A549 treated with ZK216348 at 1 μM for 4 hours (cell line): ENCODE data around the gene C20orf96. TPM values are rescaled to one million over a fixed set of nuclear protein-coding genes. Genes with fewer than 3 reads are reported as not detected.

Experiments used
- total RNA-seq: library from RNA; stranded (reverse); fragments of 200-300 nt; extraction: Qiagen RNA extraction; gene quantifications from 5 replicates; pipeline ENCODE4 v1.2.3, GENCODE V29; 2022; ENCODE audit warnings: low read depth

Gene C20orf96
- 9.9 to 12.6 TPM (median 11.5 TPM) in 5 replicates for total RNA-seq

GRCh38 chr20:290084-290831, at the start of gene C20orf96:
TSS of gene C20orf96 (minus strand) at chr20:290750. CDS start at chr20:290610, 140 bp downstream.

GRCh38 chr20:325045-325888, 34.7 kb upstream of the C20orf96 start, which contains the start of gene SOX12:
TSS of gene SOX12 (plus strand) at chr20:325552. CDS start at chr20:325925, 373 bp downstream.

GRCh38 chr20:297098-297924, 6.8 kb upstream of the C20orf96 start, which contains the start of gene ZCCHC3:
TSS of gene ZCCHC3 (plus strand) at chr20:297570. CDS start at chr20:297587, 17 bp downstream.

GRCh38 chr20:257419-257818, 33.1 kb downstream of the C20orf96 start, which contains the start of gene DEFB132:
TSS of gene DEFB132 (plus strand) at chr20:257724. CDS start at chr20:257779, 55 bp downstream.

GRCh38 chr20:226958-227357, 63.6 kb downstream of the C20orf96 start, which contains the start of gene DEFB129:
TSS of gene DEFB129 (plus strand) at chr20:227258. CDS start at chr20:227289, 31 bp downstream.

Other genes with a start within 250 kb of the C20orf96 start
- gene DEFB125, start 203.1 kb downstream of the C20orf96 start, total RNA-seq = not detected in 5 replicates
- not detected in 5 replicates for gene DEFB126, start 148.2 kb downstream of the C20orf96 start, total RNA-seq
- gene DEFB127, start 133.3 kb downstream of the C20orf96 start, total RNA-seq = not detected in 5 replicates
- gene DEFB128, start 101.0 kb downstream of the C20orf96 start, total RNA-seq = not detected in 5 replicates
- gene DEFB129, start 63.5 kb downstream of the C20orf96 start, total RNA-seq = not detected in 5 replicates
- not detected in 5 replicates for gene DEFB132, start 33.0 kb downstream of the C20orf96 start, total RNA-seq
- 17.4 to 24.5 TPM (median 21.9 TPM) in 5 replicates for gene ZCCHC3, start 6.8 kb upstream of the C20orf96 start, total RNA-seq
- 17.9 to 33.9 TPM (median 29.0 TPM) in 5 replicates for gene SOX12, start 34.8 kb upstream of the C20orf96 start, total RNA-seq
- gene NRSN2, start 56.4 kb upstream of the C20orf96 start, total RNA-seq = 44.0 to 66.8 TPM (median 61.8 TPM) in 5 replicates
- gene TRIB3, start 90.0 kb upstream of the C20orf96 start, total RNA-seq = 32.3 to 52.4 TPM (median 48.4 TPM) in 5 replicates
- gene RBCK1, start 117.5 kb upstream of the C20orf96 start, total RNA-seq = 100 to 148 TPM (median 138 TPM) in 5 replicates
- gene TBC1D20, start 171.8 kb upstream of the C20orf96 start, total RNA-seq = 28.9 to 35.2 TPM (median 35.0 TPM) in 5 replicates